Measurements from ENCODE around the gene PDCD7. TPM values are rescaled to one million over a fixed set of nuclear protein-coding genes. Genes with fewer than 3 reads are reported as not detected.

The PDCD7 gene
- total RNA-seq, 2 donors from 2014 or later, result 18.5 to 26.7 TPM

- Histone ChIP-seq H3K27me3 (replicated peaks; ENCODE audit: insufficient read depth) (no peaks in the 10 kb centered on the region), H3K4me1 (ENCODE audit: control insufficient read depth in 1 of 2, low read depth in 2 of 2) (peaks cover 13 to 22% of the 10 kb centered on the region in 2 donors), H3K36me3 (peaks cover 34% of the 10 kb centered on the region), H3K4me3 (no peak overlapping the region), H3K27ac (no peak overlapping the region), H3K9me3 (no peaks in the 10 kb centered on the region)
- no peak for TF ChIP-seq CTCF (IDR thresholded peaks at IDR 0.05)
- ATAC-seq (ENCODE audit: insufficient number of reproducible peaks, low FRiP score, low read depth) (no peak), DNase-seq (ENCODE audit: low spot score) (no peak)
Measured at GRCh38 chr15:65130941-65131340, 2.7 kb downstream of the PDCD7 start.

GRCh38 chr15:65115542-65115941 lies 18.1 kb downstream of the PDCD7 start:
- H3K36me3 ChIP-seq, result peaks cover 50% of the 10 kb centered on the region
- no peaks in the 10 kb centered on the region for H3K4me1 ChIP-seq (ENCODE audit: control insufficient read depth in 1 of 2, low read depth in 2 of 2)
- no peak overlapping the region for H3K4me3 ChIP-seq
- no peak for ATAC-seq (ENCODE audit: insufficient number of reproducible peaks, low FRiP score, low read depth)
- no peak overlapping the region for H3K27ac ChIP-seq
- no peaks in the 10 kb centered on the region for H3K27me3 ChIP-seq (replicated peaks; ENCODE audit: insufficient read depth)
- H3K9me3 ChIP-seq, result no peaks in the 10 kb centered on the region
- no peak for DNase-seq (ENCODE audit: low spot score)
- no peak for TF ChIP-seq CTCF (IDR thresholded peaks at IDR 0.05)

GRCh38 chr15:65115086-65115485 lies 18.5 kb downstream of the PDCD7 start, which contains the start of gene UBAP1L:
Gene UBAP1L (minus strand): TSS chr15:65115200. CDS start chr15:65106215, 8,985 bp downstream.
- no peaks in the 10 kb centered on the region for H3K4me1 ChIP-seq (ENCODE audit: control insufficient read depth in 1 of 2, low read depth in 2 of 2)
- H3K36me3 ChIP-seq, result peaks cover 50% of the 10 kb centered on the region
- no peak for TF ChIP-seq CTCF (IDR thresholded peaks at IDR 0.05)
- H3K4me3 ChIP-seq, result no peak within 1 kb of the TSS
- no peak within 1 kb of the TSS for H3K27ac ChIP-seq
- no peaks in the 10 kb centered on the region for H3K9me3 ChIP-seq
- DNase-seq (ENCODE audit: low spot score), result no peak
- ATAC-seq (ENCODE audit: insufficient number of reproducible peaks, low FRiP score, low read depth), result no peak
- H3K27me3 ChIP-seq (replicated peaks; ENCODE audit: insufficient read depth), result no peaks in the 10 kb centered on the region

GRCh38 chr15:65110676-65111292 lies 22.8 kb downstream of the PDCD7 start:
- DNase-seq (ENCODE audit: low spot score) (no peak), ATAC-seq (ENCODE audit: insufficient number of reproducible peaks, low FRiP score, low read depth) (no peak)
- no peak overlapping the region for H3K4me3 ChIP-seq
- no peaks in the 10 kb centered on the region for H3K9me3 ChIP-seq
- no peaks in the 10 kb centered on the region for H3K27me3 ChIP-seq (replicated peaks; ENCODE audit: insufficient read depth)
- H3K4me1 ChIP-seq (ENCODE audit: control insufficient read depth in 1 of 2, low read depth in 2 of 2), result no peaks in the 10 kb centered on the region
- H3K27ac ChIP-seq, result peak overlapping the region in 1 of 2 donors; percentile 25
- H3K36me3 ChIP-seq, result peaks cover 31% of the 10 kb centered on the region
- no peak for TF ChIP-seq CTCF (IDR thresholded peaks at IDR 0.05)

GRCh38 chr15:65106011-65106590 lies 27.5 kb downstream of the PDCD7 start:
- ATAC-seq (ENCODE audit: insufficient number of reproducible peaks, low FRiP score, low read depth), result no peak
- Histone ChIP-seq H3K27me3 (replicated peaks; ENCODE audit: insufficient read depth) (no peaks in the 10 kb centered on the region), H3K4me1 (ENCODE audit: control insufficient read depth in 1 of 2, low read depth in 2 of 2) (peaks cover 0 to 9% of the 10 kb centered on the region in 2 donors), H3K4me3 (no peak overlapping the region), H3K27ac (no peak overlapping the region), H3K36me3 (peaks cover 4% of the 10 kb centered on the region), H3K9me3 (no peaks in the 10 kb centered on the region)
- DNase-seq (ENCODE audit: low spot score), result no peak
- TF ChIP-seq CTCF (IDR thresholded peaks at IDR 0.05), result no peak

All from thoracic aorta (tissue), 2 donors.